ES-I3 (cell line): ENCODE results near the gene CERKL.

Source experiments
- H3K36me3 ChIP-seq: 2 replicates; pipeline ENCODE4 v1.6.1; 2013; ENCODE audit warnings: mild to moderate bottlenecking, low read length, control low read depth, moderate library complexity; ENCODE audit not compliant: insufficient read depth
- H3K4me1 ChIP-seq: 2 replicates; pipeline ENCODE4 v1.6.1; 2013; ENCODE audit warnings: mild to moderate bottlenecking, control low read depth, low read length; ENCODE audit not compliant: insufficient read depth
- H3K9ac ChIP-seq: 2 replicates; pipeline ENCODE4 v1.6.1; 2013; ENCODE audit warnings: low read depth, mild to moderate bottlenecking, low read length, moderate library complexity
- H3K9me3 ChIP-seq: 2 replicates; pipeline ENCODE4 v1.6.1; 2013; ENCODE audit warnings: mild to moderate bottlenecking, low read length, moderate library complexity; ENCODE audit not compliant: control insufficient read depth, insufficient read depth

Gene CERKL

DNA sequence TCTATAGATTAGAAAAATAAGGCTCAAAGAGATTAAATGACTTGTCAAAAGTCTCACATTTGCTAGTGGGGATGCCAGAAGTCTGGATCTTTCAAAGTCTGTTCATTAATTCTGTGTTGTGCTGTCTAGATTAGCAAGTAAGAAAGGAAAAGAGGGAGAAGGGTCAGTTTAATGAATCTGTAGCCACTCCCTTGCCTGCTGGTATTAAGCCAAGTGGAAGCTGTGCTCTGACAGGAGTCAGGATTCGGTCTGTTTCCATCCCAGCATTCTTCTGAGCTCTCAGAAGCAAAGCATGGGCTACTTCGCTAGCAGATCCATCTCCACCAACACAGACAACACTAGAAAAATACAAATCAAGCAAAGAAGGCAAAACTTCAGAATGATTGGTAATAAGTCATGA is 98.5 kb downstream of the CERKL start:
- H3K36me3 ChIP-seq: no peaks in the 10 kb centered on the region
- H3K9ac ChIP-seq: no peak overlapping the region
- H3K4me1 ChIP-seq: no peaks in the 10 kb centered on the region
- H3K9me3 ChIP-seq: no peaks in the 10 kb centered on the region

DNA sequence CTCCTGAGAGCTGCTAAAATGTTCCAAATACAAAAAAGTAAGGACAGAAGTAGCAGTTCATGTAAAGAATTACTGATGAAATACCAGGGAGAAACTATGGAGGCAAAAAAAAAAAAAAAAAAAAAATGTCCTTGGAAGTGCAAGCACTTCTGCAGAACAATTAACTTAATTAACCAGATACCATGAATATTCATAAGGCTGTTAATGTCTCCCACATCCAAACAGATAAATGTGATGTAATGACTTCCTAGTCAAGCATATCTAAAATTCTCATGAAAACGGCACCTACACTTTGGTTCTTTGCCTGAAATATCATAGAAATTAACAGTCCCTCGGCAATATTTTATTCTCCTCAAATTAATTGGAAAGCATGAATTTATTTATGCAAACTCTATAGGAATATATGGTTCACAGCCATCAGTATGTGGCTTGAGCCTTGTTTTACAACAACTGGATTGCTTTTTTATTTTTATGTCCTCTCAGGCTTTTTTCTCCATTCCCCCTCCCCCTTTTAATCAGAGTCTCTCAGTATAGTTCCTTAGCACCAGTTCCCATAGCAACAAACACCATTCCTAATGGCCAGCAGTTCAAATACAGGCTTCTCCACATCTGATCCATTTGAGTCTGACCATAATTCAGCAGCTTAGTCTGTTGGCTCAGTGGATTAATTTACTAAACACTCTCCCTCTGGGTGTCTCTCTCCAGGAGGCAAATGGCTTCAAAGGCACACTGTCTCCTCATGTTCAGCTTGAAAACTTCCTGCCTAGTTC is 102.7 kb downstream of the CERKL start:
- H3K9ac ChIP-seq: no peak overlapping the region
- H3K9me3 ChIP-seq: no peaks in the 10 kb centered on the region
- no peaks in the 10 kb centered on the region for H3K4me1 ChIP-seq
- H3K36me3 ChIP-seq: no peaks in the 10 kb centered on the region

DNA sequence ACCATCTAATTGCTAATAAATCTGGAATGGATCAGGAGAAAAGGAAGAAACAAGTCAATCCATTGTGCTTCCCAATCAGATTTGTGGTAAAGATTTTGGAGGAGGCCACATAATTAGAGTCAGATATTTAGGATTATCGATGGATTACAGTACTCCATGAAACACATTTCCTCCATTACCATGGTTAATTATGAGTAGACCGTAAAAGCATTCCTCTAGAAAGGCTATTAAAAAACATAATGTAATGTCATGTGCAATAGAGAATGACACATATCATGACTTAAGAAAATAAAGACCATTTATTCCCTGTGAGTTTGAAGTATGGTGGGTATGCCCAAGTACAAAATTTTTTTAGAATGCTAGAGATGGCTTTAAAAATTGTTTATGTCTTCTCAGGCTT is 103.7 kb downstream of the CERKL start:
- Histone ChIP-seq H3K9me3 (no peaks in the 10 kb centered on the region), H3K36me3 (no peaks in the 10 kb centered on the region), H3K9ac (no peak overlapping the region), H3K4me1 (no peaks in the 10 kb centered on the region)

DNA sequence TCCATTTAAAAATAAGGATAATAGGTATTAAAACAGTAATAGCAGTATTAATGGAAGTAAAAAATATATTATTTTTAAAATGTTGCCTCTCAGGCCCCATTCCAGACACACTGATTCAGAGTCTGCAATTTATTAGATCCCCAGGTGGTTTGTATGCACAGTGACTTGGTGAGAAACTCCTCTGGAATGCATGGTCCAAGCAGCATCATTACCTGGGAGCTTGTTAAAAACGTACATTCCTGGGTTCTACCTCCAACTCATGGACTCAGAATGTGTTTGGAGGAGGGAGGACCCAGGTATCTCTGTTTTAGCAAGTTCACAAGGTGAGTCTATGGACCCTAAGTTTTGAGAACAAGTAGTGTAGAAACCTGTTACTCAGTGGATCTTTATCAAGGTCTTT is 104.1 kb downstream of the CERKL start:
- H3K9ac ChIP-seq: no peak overlapping the region
- no peaks in the 10 kb centered on the region for H3K9me3 ChIP-seq
- H3K4me1 ChIP-seq: no peaks in the 10 kb centered on the region
- H3K36me3 ChIP-seq: no peaks in the 10 kb centered on the region

DNA sequence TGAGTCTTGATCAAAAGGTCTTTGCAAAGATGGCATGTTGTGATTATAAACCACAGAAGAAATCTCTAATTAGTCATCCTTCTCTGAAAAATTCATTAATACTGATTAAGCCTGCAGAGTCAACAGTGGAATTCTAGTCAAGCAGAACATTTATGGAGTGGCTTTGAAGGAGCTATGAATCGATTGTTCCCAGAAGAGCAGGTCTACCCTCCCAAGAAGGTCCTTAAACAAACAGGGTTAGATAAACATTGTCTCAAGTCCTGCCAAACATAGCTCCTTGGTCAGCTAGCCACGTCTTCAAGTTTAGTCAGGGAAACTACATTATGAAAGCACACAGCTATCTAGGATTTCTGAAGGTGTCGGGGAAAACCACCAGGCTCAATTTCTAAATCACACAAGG is 110.8 kb downstream of the CERKL start:
- H3K9me3 ChIP-seq: no peaks in the 10 kb centered on the region
- no peaks in the 10 kb centered on the region for H3K4me1 ChIP-seq
- no peak overlapping the region for H3K9ac ChIP-seq
- H3K36me3 ChIP-seq: no peaks in the 10 kb centered on the region

DNA sequence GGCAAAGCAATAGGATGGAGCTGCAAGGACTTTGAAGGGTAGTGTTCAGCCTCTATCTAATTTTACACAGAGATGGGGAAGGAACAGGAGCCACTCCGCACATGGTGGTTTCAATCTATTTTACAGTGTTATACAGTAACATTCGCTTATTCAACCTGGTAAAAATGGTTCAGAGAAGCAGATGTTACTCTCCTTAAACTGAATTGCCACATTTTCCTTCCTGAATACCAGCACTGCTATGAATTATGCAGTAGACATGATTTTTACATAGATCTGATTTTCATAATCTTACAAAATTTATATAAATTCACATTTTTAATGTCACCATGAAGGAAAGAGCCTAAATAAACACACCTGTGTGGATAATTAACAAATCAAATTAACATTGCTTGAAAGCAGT is 114.7 kb downstream of the CERKL start:
- no peaks in the 10 kb centered on the region for H3K9me3 ChIP-seq
- H3K4me1 ChIP-seq: no peaks in the 10 kb centered on the region
- no peak overlapping the region for H3K9ac ChIP-seq
- no peaks in the 10 kb centered on the region for H3K36me3 ChIP-seq

DNA sequence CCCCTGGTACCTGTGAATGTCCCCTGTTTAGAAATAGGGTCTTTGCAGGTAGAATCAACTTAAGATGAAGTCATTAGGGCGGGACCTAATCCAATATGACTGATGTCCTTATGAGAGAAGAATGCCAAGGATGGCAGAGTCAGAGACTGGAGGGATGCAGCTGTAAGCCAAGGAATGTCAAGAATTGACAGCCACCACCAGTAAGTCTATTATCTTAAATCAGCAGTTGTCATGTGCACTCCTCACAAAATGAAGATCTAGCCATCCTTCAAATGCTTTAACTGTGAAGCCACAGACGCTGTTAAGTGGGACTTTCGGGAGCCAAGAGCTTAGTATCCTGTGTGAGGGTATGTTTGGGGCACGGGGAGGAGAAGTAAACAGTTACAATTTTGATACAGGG is 116.5 kb downstream of the CERKL start:
- H3K36me3 ChIP-seq: no peaks in the 10 kb centered on the region
- no peaks in the 10 kb centered on the region for H3K9me3 ChIP-seq
- no peaks in the 10 kb centered on the region for H3K4me1 ChIP-seq
- no peak overlapping the region for H3K9ac ChIP-seq

DNA sequence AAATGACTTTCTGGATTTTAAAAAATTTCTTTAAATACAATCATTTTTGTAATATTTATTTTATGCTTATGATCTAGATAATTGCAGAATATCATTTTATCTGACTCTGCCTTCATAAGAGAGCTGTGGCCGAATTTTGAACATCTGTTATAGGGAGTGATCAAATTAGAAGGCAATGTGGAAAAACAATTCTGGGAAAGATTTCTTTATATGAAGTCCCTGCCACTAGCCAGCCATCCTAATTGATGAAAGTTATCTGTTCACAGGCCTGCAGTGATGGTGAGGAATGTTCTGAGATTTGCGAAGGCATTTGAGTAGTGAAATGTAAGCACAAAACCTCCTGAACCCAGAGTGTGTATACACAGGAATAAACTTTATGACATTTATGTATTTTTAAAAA is 120.2 kb downstream of the CERKL start:
- H3K4me1 ChIP-seq: no peaks in the 10 kb centered on the region
- no peaks in the 10 kb centered on the region for H3K9me3 ChIP-seq
- H3K36me3 ChIP-seq: no peaks in the 10 kb centered on the region
- H3K9ac ChIP-seq: no peak overlapping the region

DNA sequence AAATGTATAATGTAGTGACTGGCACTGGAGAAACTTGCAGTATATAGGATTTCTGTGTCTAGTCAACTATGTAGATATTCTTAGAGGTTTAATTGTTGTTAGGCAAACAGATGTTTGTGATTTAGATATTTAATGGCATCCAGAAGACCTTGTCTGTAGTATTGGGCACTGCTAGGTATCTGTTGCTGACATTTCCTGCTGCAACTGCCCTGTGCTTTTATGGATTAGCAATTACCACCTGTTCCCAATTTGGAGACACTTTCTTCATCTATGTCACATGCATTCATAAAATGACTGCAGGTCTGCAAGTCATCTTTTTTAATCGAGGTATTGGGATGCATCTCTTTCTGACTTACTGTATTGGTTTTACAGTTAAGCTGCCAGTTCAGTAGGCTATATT is 128.5 kb downstream of the CERKL start:
- no peak overlapping the region for H3K9ac ChIP-seq
- H3K9me3 ChIP-seq: no peaks in the 10 kb centered on the region
- H3K4me1 ChIP-seq: no peaks in the 10 kb centered on the region
- no peaks in the 10 kb centered on the region for H3K36me3 ChIP-seq

DNA sequence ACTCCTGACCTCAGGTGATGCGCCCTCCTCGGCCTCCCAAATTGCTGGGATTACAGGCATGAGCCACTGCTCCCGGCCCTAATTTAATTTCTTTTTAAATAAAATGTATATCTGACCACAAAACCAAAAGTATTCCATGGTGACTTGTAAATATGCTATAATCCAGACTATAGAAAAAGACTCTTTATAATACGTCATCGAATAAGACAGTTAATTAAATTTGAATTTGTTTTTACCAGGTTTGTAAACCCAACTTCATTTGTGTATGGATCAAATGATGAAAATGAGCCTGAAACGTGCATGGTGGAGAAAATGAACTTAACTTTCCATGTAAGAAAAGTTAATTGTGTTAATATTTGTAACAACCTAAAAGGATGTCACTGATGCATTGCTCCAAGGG is 129.8 kb downstream of the CERKL start:
- no peaks in the 10 kb centered on the region for H3K36me3 ChIP-seq
- no peak overlapping the region for H3K9ac ChIP-seq
- no peaks in the 10 kb centered on the region for H3K4me1 ChIP-seq
- no peaks in the 10 kb centered on the region for H3K9me3 ChIP-seq

DNA sequence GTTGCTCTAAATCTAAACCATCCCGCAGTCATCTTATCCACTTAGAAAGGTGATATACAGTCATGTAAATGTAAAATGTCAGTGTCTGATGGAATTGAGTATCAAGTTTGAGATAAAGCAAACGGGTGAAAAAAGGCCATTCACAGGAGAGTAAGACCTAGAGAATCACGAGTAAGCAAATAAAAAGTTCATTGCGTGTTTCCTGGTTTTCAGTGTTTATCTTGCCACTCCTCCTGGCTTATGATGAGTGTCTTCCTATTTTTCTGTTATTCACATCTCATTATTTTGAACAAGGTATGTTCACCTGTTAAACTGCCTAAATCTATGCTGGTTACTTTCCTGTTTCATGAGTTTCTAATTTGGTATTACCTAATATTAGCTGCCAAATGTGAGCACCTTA is 130.9 kb downstream of the CERKL start:
- Histone ChIP-seq H3K9me3 (no peaks in the 10 kb centered on the region), H3K4me1 (no peaks in the 10 kb centered on the region), H3K36me3 (no peaks in the 10 kb centered on the region), H3K9ac (no peak overlapping the region)

DNA sequence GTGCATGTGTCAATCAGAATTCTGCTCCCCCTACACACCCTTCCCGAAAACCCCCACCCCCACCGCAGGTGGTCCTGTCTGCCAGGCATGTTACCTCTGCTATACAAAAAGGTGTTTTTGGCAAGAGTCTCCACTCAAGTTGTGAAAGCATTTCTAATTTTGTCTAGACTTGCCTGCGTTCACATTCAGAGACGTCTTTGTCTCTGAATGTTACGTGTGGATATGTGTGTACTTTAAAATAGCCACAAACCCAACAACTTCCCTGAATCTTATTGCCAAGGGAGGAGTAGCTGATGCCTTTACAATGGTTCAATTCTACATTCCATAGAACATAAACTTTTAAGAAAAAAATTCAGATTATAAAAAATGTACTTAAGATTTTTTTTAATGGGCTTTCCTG is 133.1 kb downstream of the CERKL start:
- H3K36me3 ChIP-seq: no peaks in the 10 kb centered on the region
- H3K9ac ChIP-seq: no peak overlapping the region
- H3K4me1 ChIP-seq: no peaks in the 10 kb centered on the region
- H3K9me3 ChIP-seq: no peaks in the 10 kb centered on the region

DNA sequence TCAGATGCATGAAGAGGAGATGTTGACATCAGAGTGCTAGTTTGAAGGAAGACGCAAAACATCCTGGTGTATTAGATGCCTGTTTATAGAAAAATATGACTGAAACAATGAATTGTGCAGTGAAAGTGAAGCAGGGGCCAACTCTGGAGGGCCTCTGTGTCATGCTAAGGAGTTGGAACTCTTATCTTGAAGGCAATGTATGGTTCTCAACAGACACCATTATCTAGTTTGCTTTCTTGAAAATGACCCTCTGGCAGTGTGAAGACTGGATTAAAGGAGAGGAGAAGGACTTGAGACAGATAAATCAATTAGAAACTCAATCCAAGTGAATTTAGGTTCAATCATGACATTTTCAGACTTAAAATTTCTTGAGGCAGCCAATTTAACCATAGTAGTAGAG is 136.7 kb downstream of the CERKL start:
- no peaks in the 10 kb centered on the region for H3K9me3 ChIP-seq
- H3K36me3 ChIP-seq: no peaks in the 10 kb centered on the region
- no peak overlapping the region for H3K9ac ChIP-seq
- no peaks in the 10 kb centered on the region for H3K4me1 ChIP-seq

DNA sequence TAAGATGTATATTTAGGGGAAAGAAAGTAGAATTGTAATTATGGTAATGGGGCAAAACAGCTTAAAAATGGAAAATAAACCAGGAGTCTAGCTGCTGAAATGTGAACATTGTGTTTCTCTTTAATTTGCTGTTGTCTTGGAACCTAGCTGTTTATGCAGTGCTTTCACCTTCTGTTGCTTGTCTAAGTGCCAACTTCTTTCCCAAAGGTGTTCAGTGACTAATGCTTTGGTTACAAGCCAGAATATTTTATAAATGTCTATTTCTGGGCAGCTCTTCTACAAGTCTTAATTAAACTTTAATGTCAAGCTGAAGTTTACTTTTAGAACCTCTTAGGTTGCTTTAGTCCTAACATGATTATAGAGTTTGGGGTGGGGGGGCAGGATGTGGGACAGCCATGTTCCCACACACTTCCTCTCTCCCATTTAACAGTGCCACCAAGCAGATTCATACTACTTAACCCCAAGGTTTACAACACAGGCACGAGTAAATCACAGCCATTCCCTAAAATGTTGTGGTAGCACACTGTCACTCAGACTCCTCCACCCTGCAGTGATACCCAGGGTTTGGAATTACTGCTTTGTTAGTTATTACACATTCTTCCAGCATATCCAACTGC is 139.1 kb downstream of the CERKL start:
- Histone ChIP-seq H3K36me3 (no peaks in the 10 kb centered on the region), H3K9me3 (no peaks in the 10 kb centered on the region), H3K4me1 (no peaks in the 10 kb centered on the region), H3K9ac (no peak overlapping the region)

DNA sequence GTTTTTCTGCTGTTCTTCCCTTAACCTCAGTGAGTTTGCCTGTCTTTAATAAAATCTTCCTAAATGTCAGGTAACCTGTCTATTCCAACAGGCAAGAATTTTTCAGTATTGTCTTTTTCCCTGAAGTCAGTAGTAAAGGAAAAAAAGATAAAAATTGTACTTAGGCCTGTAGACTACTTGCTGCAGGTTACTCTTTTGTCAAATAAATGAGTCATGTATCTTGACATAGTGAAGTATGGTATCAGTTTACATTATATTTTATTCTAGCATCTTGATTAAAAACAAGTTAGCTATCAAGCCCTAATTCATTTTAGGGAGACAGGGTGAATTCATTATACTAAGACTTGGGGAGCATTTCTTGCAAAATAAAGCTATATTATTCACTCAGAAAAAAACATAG is 139.9 kb downstream of the CERKL start:
- H3K9me3 ChIP-seq: no peaks in the 10 kb centered on the region
- no peaks in the 10 kb centered on the region for H3K36me3 ChIP-seq
- H3K4me1 ChIP-seq: no peaks in the 10 kb centered on the region
- H3K9ac ChIP-seq: no peak overlapping the region
